Activated gamma-delta T cell (primary cell): ENCODE data around the gene MRPL41.
"Not testable (repeated sequence)": the region's sequence is repeated elsewhere in the genome, so short reads cannot be mapped to it uniquely, and the experiment has no call there.

Experiments used
- DNase-seq: peaks from one replicate; lab custom pipeline; 2025; lab: John Stamatoyannopoulos, UW
- total RNA-seq, 2 donors: gene quantifications; one replicate each; lab custom pipeline; 2026; lab: John Stamatoyannopoulos, UW

The MRPL41 gene
- 17.7 to 22.6 reads per million in 2 donors for total RNA-seq

GRCh38 chr9:137551264-137552021 is at the start of gene MRPL41:
Gene MRPL41 (plus strand): TSS chr9:137551879. CDS start chr9:137552082, 203 bp downstream.
- DNase-seq = peak; percentile 89

GRCh38 chr9:137502008-137502911 is 49.4 kb upstream of the MRPL41 start:
- DNase-seq = no peak

- no peak for DNase-seq
Measured at GRCh38 chr9:137504432-137504777, 47.3 kb upstream of the MRPL41 start.

GRCh38 chr9:137505421-137506140 is 46.1 kb upstream of the MRPL41 start:
- no peak for DNase-seq

GRCh38 chr9:137506274-137506673 is 45.4 kb upstream of the MRPL41 start:
- no peak for DNase-seq

GRCh38 chr9:137506702-137507171 is 44.9 kb upstream of the MRPL41 start:
- DNase-seq = no peak

- no peak for DNase-seq
Measured at GRCh38 chr9:137509198-137509597, 42.5 kb upstream of the MRPL41 start.

- DNase-seq = not testable (repeated sequence)
Measured at GRCh38 chr9:137511126-137511525, 40.6 kb upstream of the MRPL41 start.

- no peak for DNase-seq
Measured at GRCh38 chr9:137511758-137512463, 39.8 kb upstream of the MRPL41 start.

- not testable (repeated sequence) for DNase-seq
Measured at GRCh38 chr9:137513136-137513535, 38.5 kb upstream of the MRPL41 start.

- DNase-seq = not testable (repeated sequence)
Measured at GRCh38 chr9:137513801-137514570, 37.7 kb upstream of the MRPL41 start.

GRCh38 chr9:137514691-137515337 is 36.9 kb upstream of the MRPL41 start:
- DNase-seq = no peak

- DNase-seq = no peak
Measured at GRCh38 chr9:137515338-137515724, 36.3 kb upstream of the MRPL41 start.

GRCh38 chr9:137516144-137516917 is 35.3 kb upstream of the MRPL41 start:
- DNase-seq = no peak

GRCh38 chr9:137518661-137519459 is 32.8 kb upstream of the MRPL41 start:
- DNase-seq = not testable (repeated sequence)

- DNase-seq = no peak
Measured at GRCh38 chr9:137519553-137519952, 32.1 kb upstream of the MRPL41 start.

GRCh38 chr9:137520614-137521404 is 30.9 kb upstream of the MRPL41 start:
- DNase-seq = no peak
